ENCODE results near the gene DUSP8.

Gene DUSP8

DNA sequence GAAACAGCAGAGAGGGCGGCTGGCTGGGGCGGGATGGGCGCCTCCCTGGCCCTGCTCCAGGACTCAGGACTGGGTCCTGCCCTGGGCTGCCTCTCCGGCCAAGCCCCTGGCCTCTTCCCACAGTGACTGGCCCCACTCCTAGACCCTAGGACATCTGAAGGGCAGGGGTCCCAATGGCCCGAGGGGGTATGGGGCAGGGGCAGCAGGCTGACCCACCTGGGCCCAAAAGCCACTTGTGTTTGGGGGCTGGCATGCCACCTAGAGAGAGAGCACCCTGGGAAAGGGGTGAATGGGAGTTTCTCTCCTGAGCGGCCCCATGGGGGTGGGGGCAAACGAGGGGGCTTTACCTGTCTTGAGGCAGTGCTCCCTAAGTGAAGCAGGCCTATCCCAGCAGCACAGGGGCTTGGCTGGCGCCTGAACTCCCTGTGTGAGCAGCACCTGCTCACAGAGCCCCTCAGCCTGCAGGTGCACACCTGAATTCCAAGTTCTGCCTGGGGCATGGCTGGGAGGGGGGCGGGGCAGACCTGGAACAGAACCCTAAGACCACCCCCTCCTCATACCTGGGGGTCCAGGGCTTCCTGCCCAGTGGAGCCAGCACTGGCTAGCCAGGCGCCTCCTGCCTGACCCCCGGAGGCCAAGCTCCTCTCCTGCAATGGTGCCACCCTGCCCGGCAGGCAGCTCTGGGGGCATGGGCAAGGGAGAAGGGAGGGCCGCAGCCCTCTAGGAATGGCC is 16.9 kb downstream of the DUSP8 start:
- DNase-seq (ENCODE audit: low read depth in 3 of 3) = no peak

DNA sequence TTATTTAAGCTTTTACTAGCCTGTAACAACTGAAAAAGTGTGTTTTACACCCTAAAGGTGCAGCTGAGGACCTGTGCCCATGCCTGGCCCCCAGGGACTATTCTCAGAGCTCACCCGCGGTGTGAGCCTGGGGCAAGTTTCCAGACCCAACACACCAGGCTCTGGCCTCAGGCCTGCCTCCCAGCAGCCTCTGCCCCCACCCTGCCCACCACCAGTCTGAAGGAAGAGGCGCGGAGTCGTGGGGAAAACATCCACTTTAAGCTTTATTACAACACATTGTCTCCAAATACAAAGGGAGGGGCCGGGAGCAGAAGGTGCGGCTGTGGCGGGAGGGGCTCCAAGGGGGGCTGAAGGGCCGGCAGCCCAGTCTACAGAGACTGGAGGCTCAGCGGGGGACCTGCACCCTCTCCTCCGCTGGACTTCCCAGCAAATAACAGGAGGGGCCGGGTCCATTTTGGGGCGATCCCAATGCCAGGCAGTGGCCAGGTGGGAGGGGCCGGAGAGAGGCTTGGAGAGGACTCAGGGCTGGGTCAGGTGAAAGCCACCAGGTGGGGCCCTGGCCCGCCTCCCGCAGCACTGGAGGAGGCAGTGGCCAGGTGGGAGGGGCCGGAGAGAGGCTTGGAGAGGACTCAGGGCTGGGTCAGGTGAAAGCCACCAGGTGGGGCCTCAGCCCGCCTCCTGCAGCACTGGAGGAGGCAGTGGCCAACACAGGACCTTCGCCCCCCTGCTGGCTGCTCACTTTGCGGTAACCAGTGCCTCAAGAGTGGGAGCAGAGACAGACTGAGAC is 18.1 kb downstream of the DUSP8 start:
- DNase-seq (ENCODE audit: low read depth in 3 of 3) = no peak

GRCh38 chr11:1549338-1550330 is 22.4 kb downstream of the DUSP8 start:
- no peak for DNase-seq (ENCODE audit: low read depth in 3 of 3)

DNA sequence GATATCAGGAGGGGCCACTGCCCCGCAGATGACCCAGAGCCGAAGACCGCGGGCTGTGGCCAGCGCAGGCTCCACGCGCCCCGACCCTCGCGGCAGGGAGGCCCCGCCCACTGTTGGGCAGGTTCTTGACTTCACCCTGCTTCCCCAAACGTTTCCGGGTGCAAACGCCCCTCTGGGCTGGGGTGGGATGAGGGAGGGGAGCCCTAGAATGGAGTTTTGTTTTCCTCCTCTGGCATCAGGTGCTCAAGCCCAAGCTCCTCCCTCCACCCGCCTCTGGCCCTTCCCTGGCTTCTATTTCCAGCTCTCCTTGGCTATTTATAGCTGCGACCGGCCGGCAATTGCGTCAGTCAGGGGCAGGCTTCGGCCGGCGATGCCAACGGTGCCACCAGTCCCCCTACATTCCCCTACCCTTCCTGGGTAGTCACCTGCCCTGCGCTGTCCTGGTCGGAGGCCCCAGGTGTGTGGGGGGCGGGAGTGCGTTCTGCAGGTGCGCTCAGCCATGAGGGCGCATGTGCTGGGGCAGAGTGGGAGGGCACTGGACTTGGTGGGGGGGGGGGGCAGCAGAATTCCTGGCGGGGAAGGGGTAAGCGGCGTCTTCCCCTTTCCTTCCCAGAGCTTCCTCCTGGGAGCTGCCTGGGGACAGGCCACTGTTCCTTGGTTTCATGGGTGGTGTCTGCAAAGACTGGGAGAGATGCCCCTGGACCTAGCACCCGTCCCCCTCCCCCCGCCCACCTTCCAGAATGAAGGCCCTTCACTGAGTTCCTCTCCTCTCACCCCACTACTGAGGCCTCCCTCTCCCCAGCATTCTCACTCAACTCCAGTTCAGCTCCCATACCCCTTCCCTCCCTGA is 23.6 kb downstream of the DUSP8 start:
- no peak for DNase-seq (ENCODE audit: low read depth in 3 of 3)

DNA sequence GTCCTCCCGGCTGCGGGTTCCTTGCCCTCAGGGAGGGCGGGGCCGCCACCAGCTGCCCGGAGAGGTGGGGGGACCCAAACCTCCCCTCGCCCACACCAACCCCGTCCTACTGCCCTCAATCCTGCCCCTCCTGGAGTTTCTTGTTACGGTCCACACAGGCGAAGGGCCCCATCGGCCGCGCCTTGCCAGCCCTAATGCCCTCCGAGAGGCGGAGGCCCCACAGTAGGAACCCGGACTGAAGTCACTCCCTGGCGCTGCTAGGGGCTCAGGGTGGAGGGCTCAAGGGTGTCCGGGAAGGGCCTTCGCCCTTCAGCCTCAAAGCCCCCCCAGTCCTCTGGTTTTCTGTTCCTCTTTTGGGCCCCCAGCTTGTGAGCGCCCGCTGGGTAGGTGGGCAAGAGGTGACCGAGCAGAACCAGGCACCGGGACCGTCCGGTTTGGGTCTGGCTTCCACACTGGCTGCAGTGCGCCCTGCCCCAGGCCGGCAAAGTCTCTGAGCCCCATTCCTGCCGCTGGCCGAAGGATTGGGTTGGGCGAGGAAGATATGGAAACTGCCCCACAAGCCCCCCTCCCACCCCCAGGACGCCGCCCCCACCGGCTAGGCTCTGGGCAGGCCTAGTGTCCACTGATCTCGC is 24.5 kb downstream of the DUSP8 start:
- DNase-seq (ENCODE audit: low read depth in 3 of 3) = no peak

GRCh38 chr11:1546536-1547466 is 25.3 kb downstream of the DUSP8 start:
- peak in 1 of 3 experiments; percentile 35 for DNase-seq (ENCODE audit: low read depth in 3 of 3)

GRCh38 chr11:1546077-1546535 is 26.0 kb downstream of the DUSP8 start:
- no peak for DNase-seq (ENCODE audit: low read depth in 3 of 3)

- DNase-seq (ENCODE audit: low read depth in 3 of 3) = no peak
Observed at GRCh38 chr11:1545432-1545831, 26.6 kb downstream of the DUSP8 start.

DNA sequence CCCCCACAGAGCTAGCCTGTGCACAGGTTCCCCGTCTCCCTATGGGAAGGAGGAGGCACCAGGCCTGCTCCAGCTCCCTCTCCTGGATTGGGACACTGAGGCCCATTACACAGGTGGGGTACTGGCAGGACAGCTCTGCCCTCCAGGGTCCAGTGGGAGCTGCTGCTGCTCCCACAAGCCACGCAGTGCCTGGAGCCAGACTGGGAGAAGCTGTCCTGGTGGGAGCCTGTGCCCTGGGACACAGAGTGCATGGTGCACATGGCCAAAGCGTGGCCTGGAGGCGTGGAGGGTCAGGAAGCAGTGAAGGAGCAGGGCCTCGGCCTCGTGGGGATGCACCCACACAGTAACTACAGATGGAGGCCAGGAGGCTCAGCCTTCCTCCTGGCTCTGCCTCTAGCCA is 27.5 kb downstream of the DUSP8 start:
- DNase-seq (ENCODE audit: low read depth in 3 of 3) = no peak

DNA sequence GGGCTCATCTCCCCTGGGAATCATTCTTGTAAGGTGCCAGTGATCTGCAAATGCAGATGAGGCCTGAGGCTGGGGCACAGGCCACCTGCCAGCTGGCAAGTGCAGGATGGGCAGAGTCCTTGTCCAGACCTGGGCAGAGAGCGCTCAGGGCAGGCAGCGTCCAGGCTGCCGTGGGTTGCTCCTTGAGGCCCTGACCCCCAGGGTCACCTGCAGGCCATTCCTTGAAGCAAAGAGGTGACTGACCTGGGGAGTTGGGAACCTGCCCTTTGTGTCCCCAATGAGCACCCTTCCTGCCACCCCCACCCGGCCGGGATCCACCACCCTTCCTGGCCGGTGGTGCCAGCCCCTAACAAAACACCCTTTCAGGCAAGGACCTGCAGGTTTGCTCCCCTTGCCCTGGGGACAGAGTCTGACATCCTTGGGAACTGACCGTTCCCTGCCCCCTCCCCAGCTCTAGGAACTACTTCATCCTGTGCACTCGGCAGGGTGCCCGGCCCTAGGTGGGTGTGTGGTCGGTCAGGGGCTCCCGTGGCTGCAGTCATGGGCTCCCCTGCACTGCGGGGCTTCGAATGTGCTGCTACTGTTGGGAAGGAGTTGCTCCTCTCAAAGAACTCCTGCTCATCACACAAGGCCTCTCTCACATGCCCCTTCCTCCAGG is 28.3 kb downstream of the DUSP8 start:
- no peak for DNase-seq (ENCODE audit: low read depth in 3 of 3)

DNA sequence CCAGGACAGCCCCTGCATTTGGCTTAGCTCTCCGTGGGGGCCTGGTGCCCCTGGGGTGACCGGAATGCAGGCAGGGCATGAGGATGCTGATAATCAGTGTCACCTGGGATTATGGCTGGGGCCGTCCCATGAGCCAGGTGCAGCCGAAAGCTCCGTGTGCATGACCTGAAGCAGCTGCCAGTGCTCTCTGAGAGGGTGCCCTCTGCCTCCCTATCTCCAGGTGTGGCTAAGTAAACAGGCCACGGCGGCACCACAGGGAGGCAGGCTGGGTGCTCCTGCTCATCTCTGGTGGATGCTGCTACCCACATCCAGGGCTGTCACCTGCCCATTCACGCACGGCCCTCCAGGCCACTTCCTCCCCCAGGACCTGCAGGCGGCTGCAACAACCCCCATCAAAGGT is 29.8 kb downstream of the DUSP8 start:
- no peak for DNase-seq (ENCODE audit: low read depth in 3 of 3)

GRCh38 chr11:1541474-1542204 is 30.4 kb downstream of the DUSP8 start:
- DNase-seq (ENCODE audit: low read depth in 3 of 3) = no peak

- DNase-seq (ENCODE audit: low read depth in 3 of 3) = no peak
Observed at GRCh38 chr11:1540074-1540473, 32.0 kb downstream of the DUSP8 start.

- DNase-seq (ENCODE audit: low read depth in 3 of 3) = no peak
Observed at GRCh38 chr11:1538153-1538552, 33.9 kb downstream of the DUSP8 start.

DNA sequence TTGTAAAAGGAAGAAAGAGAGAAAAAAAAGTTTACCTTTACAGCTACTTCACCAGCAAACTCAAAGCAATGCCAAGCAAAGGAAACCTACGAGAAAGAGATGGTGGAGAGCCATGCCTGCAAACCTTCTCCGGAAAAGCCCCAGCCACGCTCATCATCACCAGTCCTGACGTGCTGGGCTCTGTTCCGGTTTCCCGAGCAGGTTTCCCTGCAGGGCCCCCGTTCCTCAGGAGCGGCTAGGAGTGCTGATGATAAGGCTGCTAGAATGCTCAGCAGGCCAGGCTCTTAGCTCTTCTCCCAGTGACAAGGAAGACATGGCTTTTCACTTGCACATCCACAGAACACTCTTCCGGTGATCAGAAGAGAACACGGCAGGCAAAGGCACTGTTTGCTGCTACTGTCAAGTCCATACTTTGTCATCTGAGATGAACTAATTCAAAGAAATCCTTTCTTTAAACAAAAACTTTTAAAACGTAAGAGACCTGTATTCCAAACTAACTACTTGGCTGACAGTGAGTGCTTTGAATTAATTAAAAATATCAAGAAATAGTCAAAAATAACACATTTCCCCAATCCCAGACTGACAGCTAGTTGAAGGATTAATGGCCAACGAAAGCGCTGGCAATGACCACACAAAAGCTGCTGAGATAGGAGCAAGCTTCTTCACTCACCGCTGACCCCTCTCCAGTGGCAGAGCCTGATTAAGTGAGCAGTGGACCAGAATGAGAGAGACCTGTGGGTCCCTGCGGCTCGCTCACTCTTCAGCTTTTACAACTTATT is 35.8 kb downstream of the DUSP8 start:
- no peak for DNase-seq (ENCODE audit: low read depth in 3 of 3)

GRCh38 chr11:1534682-1535081 is 37.4 kb downstream of the DUSP8 start:
- no peak for DNase-seq (ENCODE audit: low read depth in 3 of 3)

DNA sequence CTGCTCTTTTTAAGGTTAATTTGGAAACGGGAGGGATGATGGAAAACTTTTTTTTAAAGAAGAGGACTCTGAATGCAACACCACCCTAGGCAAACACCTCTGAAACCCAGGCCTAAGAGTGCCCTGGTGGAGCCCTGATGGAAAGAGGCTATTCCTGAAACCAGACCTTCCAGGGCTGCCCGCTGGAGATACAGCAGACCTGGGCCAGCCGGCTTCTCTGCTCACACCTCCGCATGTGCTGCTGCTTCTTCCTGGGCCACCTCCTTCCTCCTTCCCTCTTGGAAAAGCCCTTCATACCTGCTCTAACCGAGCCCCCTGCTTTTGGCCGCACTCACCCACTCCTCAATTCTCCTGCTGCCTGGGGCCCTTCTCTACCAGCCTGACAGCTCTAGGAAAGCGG is 37.9 kb downstream of the DUSP8 start:
- no peak for DNase-seq (ENCODE audit: low read depth in 3 of 3)

Data from stimulated activated CD4-positive, alpha-beta T cell treated with anti-CD3 and anti-CD28 coated beads, TNF-alpha, amount 100 ng/mL, for 24 hours (primary cell).